HCT116 (cell line): ENCODE data around the gene ACOT12. TPM values are rescaled to one million over a fixed set of nuclear protein-coding genes. Genes with fewer than 3 reads are reported as not detected.

ENCODE experiments used
- ATAC-seq: fragments of 200-7000 bp; cut with Tn5 transposase; 2 replicates; pipeline ENCODE4 v1.9.1; 2020; ENCODE audit warnings: mild to moderate bottlenecking, moderate library complexity
- BruUV-seq: library from RNA; stranded (reverse); fragments of 400-500 nt; replicated peaks from 2 replicates; lab custom pipeline; 2021; lab: Mats Ljungman, UMichigan
- CTCF ChIA-PET: fragments of 300-600 bp; sonication (Branson Sonifier 250); formaldehyde crosslinking; loops from one replicate; lab custom pipeline; 2021; ENCODE audit warnings: antibody characterized with exemption; lab: Charles Lee
- POLR2A ChIA-PET: fragments of 300-600, 350-600 bp; sonication (Branson Sonifier 250); formaldehyde crosslinking; loops from one replicate; lab custom pipeline; 2021; ENCODE audit warnings: antibody characterized with exemption; lab: Charles Lee
- RAD21 ChIA-PET, 2 experiments: fragments of 300-600 bp; sonication (Branson Sonifier 250); formaldehyde crosslinking; loops; one replicate each; lab custom pipeline; 2023; ENCODE audit warnings: low total read pairs in 2 of 2; ENCODE audit not compliant: uncharacterized antibody in 2 of 2, unreplicated experiment in 2 of 2, low non-redundant PET in 1 of 2; lab: Charles Lee
- DNase-seq: peaks from one replicate; pipeline ENCODE4 v3.0.0-alpha.2; 2010; ENCODE audit warnings: low read depth, low spot score
- H2AFZ ChIP-seq: fragments of 200-600 bp; shearing (Covaris generic), sonication (generic); 2 replicates; pipeline ENCODE4 v1.6.1; 2017; ENCODE audit warnings: low read depth, mixed run types, mixed read lengths, antibody characterized with exemption, low read length; ENCODE audit not compliant: poor library complexity, severe bottlenecking
- H3K27ac ChIP-seq: 2 replicates; pipeline ENCODE4 v1.5.1; 2012; ENCODE audit warnings: low read depth, low read length
- H3K27me3 ChIP-seq: fragments of 200-600 bp; sonication (generic); 2 replicates; pipeline ENCODE4 v1.6.1; 2016; ENCODE audit warnings: mixed run types, low read length, mixed read lengths; ENCODE audit not compliant: insufficient read depth
- H3K36me3 ChIP-seq, 2 experiments: fragments of 200-500 bp in 1 of 2; fragments of 200-600 bp in 1 of 2; sonication (Bioruptor generic) in 1 of 2; sonication (generic) in 1 of 2; 2 replicates each; pipeline versions ENCODE4 v1.5.1 to v1.6.1; 2014 to 2016; ENCODE audit warnings: low read length in 2 of 2, inconsistent platforms in 1 of 2, mixed read lengths in 1 of 2, mixed run types in 1 of 2; ENCODE audit not compliant: insufficient read depth in 2 of 2, control insufficient read depth in 1 of 2
- H3K4me1 ChIP-seq, 2 experiments: fragments of 200-600 bp in 1 of 2; sonication (generic) in 1 of 2; 2 replicates each; pipeline versions ENCODE4 v1.5.1 to v1.6.1; 2012 to 2017; ENCODE audit warnings: low read length in 2 of 2, inconsistent platforms in 1 of 2, mild to moderate bottlenecking in 1 of 2, mixed read lengths in 1 of 2, mixed run types in 1 of 2, moderate library complexity in 1 of 2; ENCODE audit not compliant: insufficient read depth in 2 of 2, control insufficient read depth in 1 of 2
- H3K4me2 ChIP-seq: fragments of 200-600 bp; sonication (generic); 2 replicates; pipeline ENCODE4 v1.6.1; 2017; ENCODE audit warnings: mixed run types, low read length, mixed read lengths
- H3K4me3 ChIP-seq, 2 experiments: fragments of 200-600 bp in 1 of 2; sonication (generic) in 1 of 2; replicated peaks in 1 of 2; 2 replicates each; pipeline ENCODE4 v1.5.1; 2011 to 2016; ENCODE audit warnings: low read length in 2 of 2, control low read depth in 1 of 2, low read depth in 1 of 2, mild to moderate bottlenecking in 1 of 2, mixed read lengths in 1 of 2, mixed run types in 1 of 2
- H3K79me2 ChIP-seq: fragments of 200-600 bp; sonication (generic); 2 replicates; pipeline ENCODE4 v1.6.1; 2017; ENCODE audit warnings: mild to moderate bottlenecking, mixed run types, low read length, moderate library complexity, mixed read lengths; ENCODE audit not compliant: insufficient read depth
- H3K9ac ChIP-seq: fragments of 200-600 bp; sonication (generic); 2 replicates; pipeline ENCODE4 v1.6.1; 2016; ENCODE audit warnings: low read length, mixed read lengths
- H3K9me2 ChIP-seq: fragments of 200-600 bp; sonication (generic), shearing (Covaris generic); 2 replicates; pipeline ENCODE4 v1.6.1; 2017; ENCODE audit warnings: mixed run types, mild to moderate bottlenecking, moderate library complexity; ENCODE audit not compliant: insufficient read depth
- H3K9me3 ChIP-seq, 2 experiments: fragments of 200-500 bp in 1 of 2; fragments of 200-600 bp in 1 of 2; sonication (Bioruptor generic) in 1 of 2; sonication (generic) in 1 of 2; 2 replicates each; pipeline ENCODE4 v1.6.1; 2014 to 2017; ENCODE audit warnings: low read length in 2 of 2, mixed read lengths in 2 of 2, inconsistent platforms in 1 of 2, low read depth in 1 of 2, mild to moderate bottlenecking in 1 of 2, mixed run types in 1 of 2, moderate library complexity in 1 of 2; ENCODE audit not compliant: control insufficient read depth in 1 of 2, insufficient read depth in 1 of 2
- H4K20me1 ChIP-seq: fragments of 200-600 bp; sonication (generic), shearing (Covaris generic); 2 replicates; pipeline ENCODE4 v1.6.1; 2017; ENCODE audit warnings: mixed run types, mild to moderate bottlenecking, moderate library complexity; ENCODE audit not compliant: insufficient read depth
- ATF3 ChIP-seq: IDR thresholded peaks from 2 replicates; pipeline ENCODE4 v1.6.1; 2012
- CEBPB ChIP-seq: IDR thresholded peaks from 2 replicates; pipeline ENCODE4 v1.6.1; 2012; ENCODE audit warnings: low read depth
- CTCF ChIP-seq, 3 experiments: fragments of 200-600 bp in 1 of 3; sonication (generic) in 1 of 3; IDR thresholded peaks in 2 of 3; conservative IDR thresholded peaks in 1 of 3; 2 replicates each; pipeline ENCODE4 v1.5.1; 2012 to 2017; ENCODE audit warnings: low read depth in 2 of 3, low read length in 2 of 3, antibody characterized with exemption in 1 of 3, borderline replicate concordance in 1 of 3, control low read depth in 1 of 3, mild to moderate bottlenecking in 1 of 3, mixed read lengths in 1 of 3, mixed run types in 1 of 3, moderate library complexity in 1 of 3; ENCODE audit not compliant: insufficient read depth in 1 of 3
- EGR1 ChIP-seq: IDR thresholded peaks from 2 replicates; pipeline ENCODE4 v1.6.1; 2012; ENCODE audit warnings: low read depth
- EZH2 ChIP-seq: fragments of 200-600 bp; sonication (generic); IDR thresholded peaks from 2 replicates; pipeline ENCODE4 v1.6.1; 2017; ENCODE audit warnings: antibody characterized with exemption, mixed run types
- EZH2phosphoT487 ChIP-seq: fragments of 200-600 bp; IDR thresholded peaks from 2 replicates; pipeline ENCODE4 v1.6.1; 2018; ENCODE audit warnings: antibody characterized with exemption, borderline replicate concordance
- JUND ChIP-seq: IDR thresholded peaks from 2 replicates; pipeline ENCODE4 v1.6.1; 2012
- POLR2AphosphoS5 ChIP-seq: IDR thresholded peaks from 2 replicates; pipeline ENCODE4 v1.6.1; 2011; ENCODE audit warnings: mild to moderate bottlenecking, low read depth, low read length, moderate library complexity
- SIN3A ChIP-seq: IDR thresholded peaks from 2 replicates; pipeline ENCODE4 v1.6.1; 2012; ENCODE audit warnings: low read depth
- SP1 ChIP-seq: IDR thresholded peaks from 2 replicates; pipeline ENCODE4 v1.6.1; 2012; ENCODE audit warnings: low read depth
- SRF ChIP-seq: IDR thresholded peaks from 2 replicates; pipeline ENCODE4 v1.6.1; 2012; ENCODE audit warnings: low read depth
- TCF7L2 ChIP-seq: IDR thresholded peaks from 2 replicates; pipeline ENCODE4 v1.7.0; 2011; ENCODE audit warnings: borderline replicate concordance, inconsistent platforms; ENCODE audit not compliant: insufficient read depth, insufficient read length; ENCODE audit errors: extremely low read depth
- YY1 ChIP-seq: IDR thresholded peaks from 2 replicates; pipeline ENCODE4 v1.6.1; 2011; ENCODE audit warnings: low read length, low read depth, moderate library complexity, mild to moderate bottlenecking; ENCODE audit not compliant: insufficient replicate concordance; ENCODE audit errors: extremely low read depth
- ZFX ChIP-seq: fragments of 450-650 bp; IDR thresholded peaks from 2 replicates; pipeline ENCODE4 v1.6.1; 2017
- ZNF274 ChIP-seq: fragments of 200-500 bp; sonication (Bioruptor generic); IDR thresholded peaks from 2 replicates; pipeline ENCODE4 v1.6.1; 2014; ENCODE audit warnings: mild to moderate bottlenecking, low read depth, low read length, inconsistent platforms
- intact Hi-C: fragments of 100-400 bp; cut with micrococcal nuclease; formaldehyde crosslinking; loops from 2 replicates; pipeline ENCODE4 v1.10.0; 2022
- total RNA-seq: library from RNA; stranded (reverse); gene quantifications from one replicate; pipeline ENCODE4 v1.2.1, GENCODE V29; 2021; ENCODE audit not compliant: unreplicated experiment

The ACOT12 gene
- total RNA-seq, 1 experiment from 2014 or later = not detected

DNA sequence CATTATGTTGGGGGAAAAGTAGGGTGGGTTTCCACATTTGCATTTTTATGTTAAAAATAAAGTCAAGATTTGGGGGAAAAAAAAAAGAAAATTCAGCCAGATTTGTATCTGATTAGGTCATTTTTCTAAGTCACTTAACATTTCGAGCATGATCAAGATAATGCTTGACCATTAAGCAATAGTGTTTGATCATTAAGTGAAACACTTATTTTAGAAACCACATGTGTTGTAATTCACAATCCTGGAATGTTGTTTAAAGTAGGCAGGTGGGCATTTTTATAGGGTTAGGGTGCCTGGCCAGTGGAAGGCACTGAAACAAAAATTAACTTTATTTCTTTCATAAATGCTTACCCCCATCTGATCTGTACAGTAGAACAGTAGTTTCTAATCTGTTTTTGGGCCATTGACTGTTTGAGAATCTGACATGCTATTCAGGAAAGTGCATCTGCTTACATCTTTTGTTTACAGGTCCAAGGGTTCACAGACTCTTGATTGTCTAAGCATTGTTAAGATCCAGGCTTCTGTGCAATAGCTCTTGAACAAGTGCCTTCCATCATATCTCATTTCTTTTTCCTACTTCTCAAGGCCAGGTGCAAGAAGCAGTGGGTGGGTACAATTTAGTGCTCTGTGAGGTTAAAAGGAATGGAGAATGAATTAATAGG, 83.4 kb downstream of the ACOT12 start:
- Histone ChIP-seq H3K9ac (no peak overlapping the region), H3K4me3 (no peak overlapping the region), H4K20me1 (no peaks in the 10 kb centered on the region), H3K4me2 (no peak overlapping the region), H3K9me2 (no peaks in the 10 kb centered on the region)
- BruUV-seq = no TSS peak
- no peak for DNase-seq
- RAD21 ChIA-PET = no interaction called here
- TF ChIP-seq YY1 = no peak
- TF ChIP-seq CEBPB = no peak
- TF ChIP-seq POLR2AphosphoS5 = no peak
- no peak for TF ChIP-seq ZNF274
- no peak for TF ChIP-seq EGR1
- no peak for TF ChIP-seq SRF
- no peak for TF ChIP-seq ATF3
- TF ChIP-seq EZH2phosphoT487 = no peak
- no peak for TF ChIP-seq SP1
- TF ChIP-seq EZH2 = no peak
- TF ChIP-seq TCF7L2 = no peak
- no peak for TF ChIP-seq JUND
- no peak for TF ChIP-seq CTCF (IDR thresholded peaks at IDR 0.05 in 2 of 3, conservative IDR thresholded peaks at IDR 0.05 in 1 of 3; ENCODE audit: borderline replicate concordance in 1 of 3, insufficient read depth in 1 of 3, low read depth in 2 of 3, low read length in 2 of 3)
- TF ChIP-seq SIN3A = no peak
- no peak for TF ChIP-seq ZFX
- TF ChIP-seq, all 23 proteins: peak for 0
- H3K36me3 ChIP-seq = peaks cover 9 to 18% of the 10 kb centered on the region in 2 experiments; a peak in 3 of 4 replicates
- no peak for ATAC-seq
- intact Hi-C loops = no loop called here
- POLR2A ChIA-PET = interaction anchor here (1.6 kb wide), 1 partner anchor 9 kb away, joined by 5 read pairs; the partner anchor contains the start of gene ZCCHC9
- CTCF ChIA-PET = interaction anchor here (1.4 kb wide), 1 partner anchor 11 kb away, joined by 6 read pairs; no protein-coding TSS in a partner anchor
- H3K27ac ChIP-seq = no peak overlapping the region
- H3K9me3 ChIP-seq = no peaks in the 10 kb centered on the region
- no peak overlapping the region for H2AFZ ChIP-seq
- H3K79me2 ChIP-seq = no peaks in the 10 kb centered on the region; the same call in 1 of the 2 replicates
- no peaks in the 10 kb centered on the region for H3K27me3 ChIP-seq
- H3K4me1 ChIP-seq = no peaks in the 10 kb centered on the region
